Heart left ventricle (tissue), 16 donors: ENCODE results near the gene HDAC5. TPM values are rescaled to one million over a fixed set of nuclear protein-coding genes. Genes with fewer than 3 reads are reported as not detected.

Source experiments
- ATAC-seq, 4 donors: fragments of 200-7000 bp; cut with Tn5 transposase; one replicate each; pipeline ENCODE4 v1.9.1; 2020 to 2022; ENCODE audit warnings: moderate library complexity in 4 of 4, mild to moderate bottlenecking in 3 of 4, moderate number of reproducible peaks in 1 of 4
- DNase-seq, 5 donors: peaks; one replicate each; pipeline ENCODE4 v3.0.0-alpha.2; 2020
- H3K27ac ChIP-seq, 12 donors: fragments of 200-600 bp; sonication (generic) in 4 of 12; one replicate each; pipeline versions ENCODE4 v1.5.0 to v1.8.0; 2016 to 2022; ENCODE audit warnings: mild to moderate bottlenecking in 2 of 12
- H3K27me3 ChIP-seq, 9 donors: fragments of 200-600 bp; sonication (generic) in 2 of 9; one replicate each; pipeline versions ENCODE4 v1.5.1 to v1.8.0; 2016 to 2022; ENCODE audit warnings: mild to moderate bottlenecking in 3 of 9
- H3K36me3 ChIP-seq, 9 donors: fragments of 200-600 bp; sonication (generic) in 2 of 9; one replicate each; pipeline versions ENCODE4 v1.5.0 to v1.8.0; 2018 to 2022; ENCODE audit warnings: mild to moderate bottlenecking in 2 of 9
- H3K4me1 ChIP-seq, 12 donors: fragments of 200-600 bp; sonication (generic) in 4 of 12; one replicate each; pipeline versions ENCODE4 v1.5.0 to v1.8.0; 2016 to 2022; ENCODE audit warnings: mild to moderate bottlenecking in 3 of 12
- H3K4me3 ChIP-seq, 12 donors: fragments of 200-600 bp; sonication (generic) in 4 of 12; one replicate each; pipeline versions ENCODE4 v1.5.0 to v1.8.0; 2017 to 2022; ENCODE audit warnings: mild to moderate bottlenecking in 9 of 12, moderate library complexity in 4 of 12
- H3K9me3 ChIP-seq, 12 donors: fragments of 200-600 bp; sonication (generic) in 4 of 12; one replicate each; pipeline versions ENCODE4 v1.5.0 to v1.8.0; 2016 to 2022; ENCODE audit warnings: mild to moderate bottlenecking in 1 of 12
- CTCF ChIP-seq, 12 donors: fragments of 200-600 bp; sonication (generic) in 4 of 12; IDR thresholded peaks; one replicate each; pipeline versions ENCODE4 v1.5.0 to v1.8.0; 2018 to 2022; ENCODE audit warnings: antibody characterized with exemption in 12 of 12, mild to moderate bottlenecking in 5 of 12
- POLR2A ChIP-seq, 2 donors: fragments of 450-650 bp; IDR thresholded peaks; one replicate each; pipeline ENCODE4 v1.6.1; 2017; ENCODE audit warnings: antibody characterized with exemption in 2 of 2, mild to moderate bottlenecking in 2 of 2, moderate library complexity in 2 of 2
- WGBS, 4 donors: extraction: QIAGEN DNeasy Blood & Tissue Kit in 2 of 4; methylation state at CpG; one replicate each; pipeline versions ENCODE4 v1.1.5 to v1.1.7; 2013 to 2018; 5-methylcytosine and 5-hydroxymethylcytosine counted together
- intact Hi-C, 10 donors: fragments of 100-400 bp; cut with DNase I; formaldehyde crosslinking; loops; one replicate each; pipeline versions ENCODE4 v1.11.1 to v1.14.2; 2022
- polyA plus RNA-seq, 2 donors: library from polyadenylated mRNA; stranded (reverse); fragments of 200-250 nt; gene quantifications; one replicate each; pipeline ENCODE4 v1.2.3, GENCODE V29; 2013
- total RNA-seq, 9 donors: library from RNA; depleted of rRNA in 2 of 9; stranded (reverse); fragments of >200 nt in 2 of 9; fragmentation: NEBNext Ultra II Directional in 3 of 9; extraction: Animal tissue kit (Norgen Biotek cat#: 25700) in 3 of 9; gene quantifications; one replicate each; pipeline versions ENCODE4 v1.1.0 to v1.2.4, GENCODE V29; 2016 to 2023
- donor health status: ischemic (EF 13 %, LVEDD 7.1; RV severe dilation, severe dysfunction).
- donor health status: healthy with polysubstance abuse.
- donor health status: DM: no; HTN: yes; CAD: no.
- donor health status: DM: no; HTN: no; CAD: no.
- donor health status: ischemic (EF 25% LVEDD 6.9; RV normal size, moderate dysfunction).
- donor health status: ischemic (EF 25% LVEDD 5.7; RV mildly dilated, moderate dysfunction).
- donor health status: healthy.
- donor health status: DM: yes; HTN: yes; CAD: no.
- donor health status: ischemic (EF 35%, LVEDD 5.7; RV mildly dilated, moderate dysfunction).
- donor health status: nonischemic (EF 11% LVEDD 7.7; RV severe dilation, severe dysfunction).
- donor health status: DM: yes; HTN: yes; CAD: no.
- donor health status: PGD.
- donor health status: ischemic (EF 29% LVEDD 5.4; RV normal size, mild dysfunction).
- donor health status: nonischemic (EF 23%, LVEDD 6.1; RV moderate dilation, normal function).

HDAC5 gene
- total and polyA plus RNA-seq, 11 donors, result 54.6 to 283 (median 70.1) TPM

GRCh38 chr17:44069974-44070454 lies 53.4 kb downstream of the HDAC5 start:
- no peak for TF ChIP-seq POLR2A (IDR thresholded peaks at IDR 0.05)
- TF ChIP-seq CTCF (IDR thresholded peaks at IDR 0.05), result no peak
- Histone ChIP-seq H3K27ac (peak overlapping the region in 11 of 12 donors; percentile 55 to 94 (median 90)), H3K36me3 (peaks cover 0 to 20% (median 10%) of the 10 kb centered on the region in 9 donors), H3K27me3 (no peaks in the 10 kb centered on the region), H3K4me1 (peaks cover 5 to 48% (median 31%) of the 10 kb centered on the region in 12 donors), H3K4me3 (peak overlapping the region; percentile 10 to 85 (median 74)), H3K9me3 (no peaks in the 10 kb centered on the region)
- ATAC-seq (no peak), DNase-seq (peak in 1 of 5 donors; percentile 28)
- 22 to 35% (median 33%) methylated on average over 7 of the region's 7 CpGs for WGBS, 4 donors
- intact Hi-C loops, result loop anchor here in 6 of 10 donors (1.0 to 10.0 kb wide), 6 partner anchors 42 to 115 kb away; partner anchors contain the start of genes HDAC5 (in 2 of the 6) and TMUB2 (in 1 of the 6)

DNA sequence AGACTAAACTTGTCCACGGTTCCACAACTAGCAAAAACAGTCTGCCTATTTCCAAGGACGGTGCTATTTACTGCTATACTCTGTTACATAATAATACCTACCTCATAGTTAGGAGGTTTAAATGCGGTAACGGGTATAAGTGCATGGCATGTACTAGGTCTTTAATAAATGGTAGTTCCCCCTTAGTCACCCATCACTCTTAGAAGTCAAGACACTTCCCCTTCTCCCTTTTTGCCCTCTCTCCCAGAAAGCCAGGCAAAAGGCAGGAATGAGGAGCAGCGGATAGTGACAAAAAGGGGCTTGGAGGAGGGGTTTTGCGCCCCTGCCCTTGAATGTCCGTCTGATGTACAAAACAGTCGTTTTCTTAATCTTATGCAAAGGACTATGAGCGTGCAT lies 55.9 kb downstream of the HDAC5 start:
- no peak for TF ChIP-seq POLR2A (IDR thresholded peaks at IDR 0.05)
- TF ChIP-seq CTCF (IDR thresholded peaks at IDR 0.05), result no peak
- WGBS, 4 donors, result 88 to 91% (median 89%) methylated on average over 9 of the region's 9 CpGs
- peak overlapping the region in 8 of 12 donors; percentile 86 to 98 (median 94) for H3K27ac ChIP-seq

DNA sequence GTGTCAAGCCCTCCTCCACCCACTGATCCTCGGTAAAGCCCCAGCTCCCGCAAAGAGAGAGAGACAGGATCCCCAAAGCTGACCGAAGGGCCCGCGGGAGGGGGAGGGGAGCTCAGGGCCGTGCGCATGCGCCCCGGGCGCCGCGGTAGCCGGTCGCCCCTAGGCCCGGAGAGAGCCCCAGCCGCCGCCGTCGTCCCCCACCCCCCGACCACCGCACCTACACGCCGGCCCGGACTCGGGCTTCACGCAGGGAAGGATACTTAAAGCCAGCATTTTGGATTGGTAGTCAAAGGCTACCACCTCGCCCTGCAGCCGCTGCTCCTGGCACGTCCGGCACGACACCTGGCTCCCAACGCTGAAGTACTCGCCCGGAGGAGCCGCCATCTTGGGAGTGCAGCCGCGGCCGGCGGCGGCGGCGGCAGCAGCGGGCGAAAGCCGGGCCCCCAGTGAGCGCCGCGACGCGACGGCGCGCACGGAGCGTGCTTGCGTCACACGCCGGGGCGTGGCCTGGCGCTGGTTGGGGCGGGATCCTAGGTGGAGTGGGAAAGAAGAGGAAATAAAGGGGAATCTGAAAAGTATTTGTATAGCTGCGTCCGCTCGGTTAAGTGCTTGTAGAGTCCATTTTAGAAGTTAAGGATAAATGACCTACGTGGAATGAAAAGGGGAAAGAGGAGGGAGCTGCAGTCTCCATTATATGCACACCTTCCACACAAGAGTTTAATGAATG lies 57.1 kb downstream of the HDAC5 start, which contains the start of gene LSM12:
Gene LSM12, minus strand, starts transcription at position 468 of the 727 bp plus-strand sequence. Its CDS starts 84 bp downstream, at position 384.
- H3K27ac ChIP-seq, result peak within 1 kb of the TSS; percentile 86 to 98 (median 94)
- peak; percentile 45 to 89 (median 78) for ATAC-seq
- H3K4me1 ChIP-seq, result peaks cover 0 to 57% (median 25%) of the 10 kb centered on the region in 12 donors
- no peaks in the 10 kb centered on the region for H3K27me3 ChIP-seq
- peak within 1 kb of the TSS; percentile 48 to 93 (median 76) for H3K4me3 ChIP-seq
- DNase-seq, result peak; percentile 89 to 96 (median 92)
- no peaks in the 10 kb centered on the region for H3K9me3 ChIP-seq
- WGBS, 4 donors, result 0 to 1% (median 0%) methylated on average over 46 to 65 of the region's 65 CpGs
- intact Hi-C loops, result loop anchor here in 2 of 10 donors (1.0 to 10.0 kb wide), 2 partner anchors 57 to 118 kb away; partner anchors contain the start of genes HDAC5 (in 1 of the 2) and TMUB2 (in 1 of the 2)
- no peak for TF ChIP-seq CTCF (IDR thresholded peaks at IDR 0.05)
- TF ChIP-seq POLR2A (IDR thresholded peaks at IDR 0.05), result peak in 1 of 2 donors; percentile 85
- peaks cover 0 to 31% (median 26%) of the 10 kb centered on the region in 9 donors for H3K36me3 ChIP-seq

More for the DNA sequence above, 55.9 kb downstream of the HDAC5 start:
- Histone ChIP-seq H3K9me3 (no peaks in the 10 kb centered on the region), H3K4me3 (peak overlapping the region in 1 of 12 donors; percentile 76), H3K27me3 (no peaks in the 10 kb centered on the region), H3K36me3 (peaks cover 0 to 21% (median 15%) of the 10 kb centered on the region in 9 donors), H3K4me1 (peaks cover 5 to 68% (median 34%) of the 10 kb centered on the region in 12 donors)
- peak in 1 of 5 donors; percentile 25 for DNase-seq
- no peak for ATAC-seq
- intact Hi-C loops, result loop anchor here in 1 of 10 donors (10.0 kb wide), 1 partner anchor 117 kb away; the partner anchor contains the start of gene TMUB2
